Common myeloid progenitor, CD34-positive (primary cell): Measurements from ENCODE around the gene DAGLA.

Source experiments
- CTCF ChIA-PET: fragments of 350-600 bp; sonication (Branson Sonifier 250); formaldehyde crosslinking; loops from one replicate; lab custom pipeline; 2021; ENCODE audit warnings: antibody characterized with exemption; lab: Charles Lee
- POLR2A ChIA-PET: fragments of 350-600 bp; sonication (Branson Sonifier 250); formaldehyde crosslinking; loops from one replicate; lab custom pipeline; 2021; ENCODE audit warnings: antibody characterized with exemption; lab: Charles Lee
- DNase-seq, 3 donors: peaks; one replicate each; pipeline versions ENCODE4 v3.0.0 to v3.0.0-alpha.2; 2013
- H3K27ac ChIP-seq, 2 experiments: 1 replicate in 1 of 2; 2 replicates in 1 of 2; pipeline ENCODE4 v1.7.0; 2013; ENCODE audit warnings: inconsistent platforms in 2 of 2, low read length in 2 of 2, mild to moderate bottlenecking in 2 of 2, low read depth in 1 of 2, moderate library complexity in 1 of 2; ENCODE audit not compliant: severe bottlenecking in 2 of 2, insufficient read depth in 1 of 2, poor library complexity in 1 of 2
- H3K27me3 ChIP-seq, 5 experiments: replicated peaks in 2 of 5; 1 replicate in 3 of 5; 2 replicates in 2 of 5; pipeline versions ENCODE4 v1.6.1 to v1.7.0; 2013; ENCODE audit warnings: low read length in 4 of 5, mild to moderate bottlenecking in 2 of 5, moderate library complexity in 2 of 5, inconsistent platforms in 1 of 5; ENCODE audit not compliant: insufficient read depth in 5 of 5, control insufficient read depth in 4 of 5
- H3K36me3 ChIP-seq, 4 experiments: 1 replicate in 2 of 4; 2 replicates in 2 of 4; pipeline versions ENCODE4 v1.6.1 to v1.7.0; 2013; ENCODE audit warnings: low read length in 3 of 4, control low read depth in 1 of 4, mild to moderate bottlenecking in 1 of 4; ENCODE audit not compliant: control insufficient read depth in 4 of 4, insufficient read depth in 4 of 4
- H3K4me1 ChIP-seq, 4 experiments: 1 replicate in 3 of 4; 2 replicates in 1 of 4; pipeline versions ENCODE4 v1.6.1 to v1.7.1; 2013; ENCODE audit warnings: low read length in 3 of 4, mild to moderate bottlenecking in 3 of 4, control low read depth in 1 of 4, inconsistent platforms in 1 of 4, moderate library complexity in 1 of 4; ENCODE audit not compliant: control insufficient read depth in 4 of 4, insufficient read depth in 4 of 4; ENCODE audit errors: control extremely low read depth in 1 of 4
- H3K4me3 ChIP-seq, 7 experiments: 1 replicate in 4 of 7; 2 replicates in 3 of 7; pipeline versions ENCODE4 v1.5.1 to v1.7.0; 2013; ENCODE audit warnings: mild to moderate bottlenecking in 7 of 7, low read length in 6 of 7, moderate library complexity in 6 of 7, inconsistent platforms in 2 of 7, low read depth in 2 of 7, control low read depth in 1 of 7; ENCODE audit not compliant: insufficient read depth in 4 of 7, control insufficient read depth in 1 of 7; ENCODE audit errors: extremely low read depth in 1 of 7
- H3K9me3 ChIP-seq, 5 experiments: 1 replicate in 4 of 5; 2 replicates in 1 of 5; pipeline versions ENCODE4 v1.6.1 to v1.7.1; 2013; ENCODE audit warnings: low read length in 4 of 5, mild to moderate bottlenecking in 2 of 5, inconsistent platforms in 1 of 5, low read depth in 1 of 5, moderate library complexity in 1 of 5; ENCODE audit not compliant: control insufficient read depth in 4 of 5, insufficient read depth in 2 of 5; ENCODE audit errors: control extremely low read depth in 1 of 5
- WGBS: methylation state at CpG from one replicate; pipeline ENCODE4 v1.1.5; 2013; ENCODE audit not compliant: insufficient coverage; 5-methylcytosine and 5-hydroxymethylcytosine counted together

Gene DAGLA

DNA sequence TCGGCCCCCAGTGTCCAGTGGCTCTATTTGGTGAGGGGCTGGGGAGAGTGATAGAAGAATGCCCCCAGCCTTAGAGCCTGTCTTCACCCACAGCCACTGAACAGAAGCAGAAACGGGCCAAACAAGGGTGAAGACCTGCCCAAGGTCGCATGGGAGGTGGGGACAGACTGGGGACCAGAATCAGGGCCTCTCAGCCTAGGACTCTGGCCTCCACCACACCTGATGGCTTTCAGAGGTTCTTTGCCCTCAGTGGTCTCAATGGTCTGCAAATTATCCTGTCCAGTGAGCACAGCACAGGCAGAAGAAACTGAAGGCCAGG is 67.7 kb downstream of the DAGLA start:
- 50% methylated on average over 1 of the region's 3 CpGs for WGBS
- peaks cover 0 to 16% (median 4%) of the 10 kb centered on the region in 5 experiments for H3K27me3 ChIP-seq

DNA sequence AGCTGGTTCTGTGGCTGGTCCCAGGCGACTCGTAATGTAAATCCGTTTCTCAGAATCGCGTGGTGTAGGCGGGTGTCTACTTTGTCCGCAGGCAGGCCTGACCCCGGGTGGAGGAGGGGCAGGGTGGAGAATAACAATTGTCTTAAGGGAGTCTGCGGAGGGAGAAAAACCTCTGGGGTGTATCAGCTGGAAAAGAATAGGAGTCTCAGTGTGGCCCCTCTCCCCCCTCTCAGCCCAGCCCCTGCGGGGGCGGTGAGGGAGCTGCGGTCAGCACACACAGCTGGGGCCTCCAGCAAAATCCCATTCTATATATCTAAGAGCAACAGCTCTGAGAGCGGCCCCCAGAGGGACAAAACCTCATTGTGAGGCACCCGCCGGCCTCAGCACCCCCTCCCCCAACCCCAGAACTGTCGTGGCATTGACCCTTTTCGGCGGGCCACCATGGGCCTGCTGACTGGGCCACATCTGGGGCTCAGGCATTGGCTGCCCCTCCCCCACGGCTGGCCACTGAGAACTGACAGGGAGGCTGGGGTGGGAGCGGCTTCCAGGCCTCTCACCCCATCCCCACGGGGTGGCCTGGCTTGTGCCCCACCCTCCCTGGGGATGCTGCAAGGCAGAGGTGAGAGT is 69.5 kb downstream of the DAGLA start:
- ChIA-PET POLR2A (no interaction called here), CTCF (interaction anchor here (0.7 to 3.7 kb wide), 16 partner anchors 8 to 361 kb away, joined by 3 to 23 read pairs (median 4); partner anchors contain the start of genes FEN1 and TMEM258)
- H3K36me3 ChIP-seq, result no peaks in the 10 kb centered on the region
- WGBS, result 61% methylated on average over 16 of the region's 21 CpGs
- peaks cover 0 to 27% (median 6%) of the 10 kb centered on the region in 5 experiments for H3K27me3 ChIP-seq
- H3K27ac ChIP-seq, result no peak overlapping the region
- no peak overlapping the region for H3K4me3 ChIP-seq
- H3K9me3 ChIP-seq, result no peaks in the 10 kb centered on the region
- peaks cover 0 to 9% (median 8%) of the 10 kb centered on the region in 4 experiments for H3K4me1 ChIP-seq
- DNase-seq, result no peak

More for the DNA sequence above, 67.7 kb downstream of the DAGLA start:
- Histone ChIP-seq H3K4me1 (peaks cover 0 to 7% (median 7%) of the 10 kb centered on the region in 4 experiments), H3K4me3 (no peak overlapping the region), H3K27ac (no peak overlapping the region), H3K9me3 (no peaks in the 10 kb centered on the region), H3K36me3 (no peaks in the 10 kb centered on the region)
- CTCF ChIA-PET, result interaction anchor here (0.7 to 3.3 kb wide), 13 partner anchors 8 to 162 kb away, joined by 3 to 19 read pairs (median 4); no protein-coding TSS in a partner anchor
- peak in 1 of 3 donors; percentile 5 for DNase-seq
- POLR2A ChIA-PET, result no interaction called here

DNA sequence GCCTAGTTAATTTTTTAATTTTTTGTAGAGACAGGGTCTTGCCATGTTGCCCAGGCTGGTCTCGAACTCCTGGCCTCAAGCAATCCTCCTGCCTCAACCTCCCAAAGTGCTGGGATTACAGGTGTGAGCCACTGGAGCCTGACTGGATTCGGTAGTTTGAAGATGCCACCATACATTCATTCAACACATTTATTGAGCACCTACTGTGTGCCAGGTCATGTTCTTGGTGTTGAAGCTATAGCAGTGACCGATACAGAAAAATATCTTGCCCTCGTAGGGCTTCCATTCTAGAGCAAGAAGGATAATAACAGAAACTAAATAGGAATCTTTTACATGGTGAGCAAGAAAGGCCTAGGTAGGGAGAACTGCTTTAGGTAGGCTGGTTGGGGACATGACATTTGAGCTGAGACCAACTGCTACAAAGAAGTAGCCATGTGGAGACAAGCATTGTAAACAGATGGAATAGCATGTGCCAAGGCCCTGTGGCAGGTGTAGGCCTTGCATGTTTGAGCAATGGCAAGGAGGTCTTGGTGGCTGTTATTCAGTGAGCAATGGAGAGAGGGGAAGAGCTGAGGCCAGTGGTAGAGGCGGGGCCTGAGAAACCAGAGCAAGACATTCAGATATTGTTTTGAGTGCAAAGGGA is 70.6 kb downstream of the DAGLA start:
- ChIA-PET POLR2A (no interaction called here), CTCF (interaction anchor here (1.0 to 3.7 kb wide), 9 partner anchors 11 to 360 kb away, joined by 3 to 23 read pairs (median 4); partner anchors contain the start of genes FEN1 and TMEM258)
- Histone ChIP-seq H3K9me3 (no peaks in the 10 kb centered on the region), H3K4me1 (peaks cover 0 to 13% (median 8%) of the 10 kb centered on the region in 4 experiments), H3K4me3 (no peak overlapping the region), H3K36me3 (no peaks in the 10 kb centered on the region), H3K27ac (no peak overlapping the region), H3K27me3 (peaks cover 0 to 27% (median 6%) of the 10 kb centered on the region in 5 experiments)
- 100% methylated on average over 2 of the region's 5 CpGs for WGBS
- DNase-seq, result no peak

DNA sequence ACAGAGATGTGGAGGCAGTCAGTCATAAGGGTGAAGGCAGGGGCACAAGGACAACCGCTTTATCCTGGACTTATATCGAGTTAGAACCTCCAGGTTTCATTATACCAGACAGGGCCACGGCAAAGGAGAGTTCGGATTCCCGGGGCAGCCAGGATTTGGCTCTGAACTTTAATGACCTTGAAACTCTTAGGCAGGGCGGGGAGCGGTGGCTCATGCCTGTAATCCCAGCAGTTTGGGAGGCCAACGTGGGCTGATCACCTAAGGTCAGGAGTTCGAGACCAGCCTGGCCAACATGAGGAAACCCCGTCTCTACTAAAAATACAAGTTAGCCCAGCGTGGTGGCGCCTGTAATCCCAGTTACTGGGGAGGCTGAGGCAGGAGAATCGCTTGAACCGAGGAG is 71.2 kb downstream of the DAGLA start:
- no peaks in the 10 kb centered on the region for H3K36me3 ChIP-seq
- 93% methylated on average over 14 of the region's 14 CpGs for WGBS
- ChIA-PET CTCF (interaction anchor here (1.0 to 3.7 kb wide), 4 partner anchors 12 to 85 kb away, joined by 3 to 23 read pairs (median 4); no protein-coding TSS in a partner anchor), POLR2A (no interaction called here)
- no peak overlapping the region for H3K4me3 ChIP-seq
- H3K9me3 ChIP-seq, result no peaks in the 10 kb centered on the region
- peaks cover 0 to 27% (median 6%) of the 10 kb centered on the region in 5 experiments for H3K27me3 ChIP-seq
- DNase-seq, result no peak
- no peak overlapping the region for H3K27ac ChIP-seq
- H3K4me1 ChIP-seq, result peaks cover 0 to 19% (median 12%) of the 10 kb centered on the region in 4 experiments

DNA sequence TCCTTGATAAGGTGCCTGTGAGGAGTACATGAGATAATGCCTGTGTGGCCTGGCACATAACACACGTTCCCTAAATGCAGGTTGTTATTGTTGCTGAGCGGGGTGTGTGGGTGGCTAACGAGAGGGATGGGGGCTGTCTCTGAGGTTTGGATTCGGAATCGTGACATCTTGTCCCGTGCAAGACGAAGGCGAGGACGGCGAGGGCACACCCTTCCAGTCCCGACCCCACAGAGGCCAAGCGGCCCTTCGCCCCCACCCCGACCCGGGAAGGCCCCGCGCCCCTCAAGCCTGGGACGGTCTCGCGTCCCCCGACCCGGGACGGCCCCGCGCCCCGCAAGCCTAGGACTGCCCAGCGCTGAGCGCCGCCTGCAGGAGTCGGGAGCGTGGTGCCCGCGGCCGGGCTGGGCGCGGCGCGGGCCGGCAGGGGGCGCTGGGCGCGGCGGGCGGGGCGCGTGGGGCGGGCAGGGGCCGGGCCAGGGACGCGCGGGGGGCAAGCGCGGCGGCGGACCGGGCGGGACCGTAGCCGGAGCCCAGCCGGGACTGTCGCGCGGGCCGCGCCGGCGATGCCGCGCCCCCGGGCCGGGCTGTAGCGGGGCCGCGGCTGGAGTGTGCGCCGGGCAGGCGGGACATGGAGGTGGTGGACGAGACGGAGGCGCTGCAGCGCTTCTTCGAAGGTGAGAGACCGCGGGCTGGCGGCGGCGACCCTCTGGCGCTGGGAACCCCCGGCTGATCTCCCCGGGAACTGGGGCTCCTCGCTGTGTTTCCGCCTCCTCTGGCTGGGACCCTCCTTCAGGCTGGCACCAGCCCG is 72.1 kb downstream of the DAGLA start, which contains the start of gene MYRF:
TSS of gene MYRF (plus strand) at position 520 of the 808 bp plus-strand sequence. CDS start at position 629, 109 bp downstream.
- 4% methylated on average over 75 of the region's 93 CpGs for WGBS
- peak within 1 kb of the TSS in 6 of 7 experiments; percentile 19 to 69 (median 26) for H3K4me3 ChIP-seq
- no peaks in the 10 kb centered on the region for H3K9me3 ChIP-seq
- no peaks in the 10 kb centered on the region for H3K36me3 ChIP-seq
- ChIA-PET CTCF (interaction anchor here (1.0 to 3.7 kb wide), 7 partner anchors 12 to 85 kb away, joined by 3 to 23 read pairs (median 3); no protein-coding TSS in a partner anchor), POLR2A (no interaction called here)
- peaks cover 0 to 27% (median 16%) of the 10 kb centered on the region in 4 experiments for H3K4me1 ChIP-seq
- peak in 2 of 3 donors; percentile 60 to 63 for DNase-seq
- H3K27ac ChIP-seq, result no peak within 1 kb of the TSS
- peaks cover 0 to 27% (median 6%) of the 10 kb centered on the region in 5 experiments for H3K27me3 ChIP-seq

DNA sequence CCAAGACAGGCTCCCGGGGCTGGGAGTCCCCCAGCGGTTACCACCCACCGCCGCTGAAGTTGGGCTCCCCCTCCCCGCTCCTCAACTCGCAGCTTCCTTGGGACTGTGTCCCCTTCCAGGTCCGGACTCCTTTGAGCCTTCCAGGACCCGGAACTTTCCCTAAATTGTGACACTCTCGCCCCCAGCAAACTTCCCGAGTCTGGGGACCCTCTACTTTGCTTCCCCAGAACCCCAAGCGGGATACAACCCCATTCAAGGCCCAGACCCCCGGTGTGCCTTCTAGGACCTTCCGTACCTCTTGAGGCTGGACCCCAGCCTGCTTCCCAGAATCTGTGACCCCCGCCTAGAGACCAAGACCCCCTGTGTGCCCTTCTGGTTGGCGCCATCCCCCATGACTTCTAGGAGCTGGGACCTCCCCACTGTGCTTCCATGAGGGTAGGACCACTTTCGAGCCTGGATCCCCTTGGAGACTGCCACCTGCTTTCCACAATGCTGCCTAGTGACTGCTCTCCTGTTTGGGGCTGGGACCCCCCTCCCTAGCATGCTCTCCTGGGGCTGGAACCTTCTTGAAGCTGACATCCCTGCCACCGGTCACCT is 72.8 kb downstream of the DAGLA start:
- ChIA-PET POLR2A (no interaction called here), CTCF (interaction anchor here (0.6 to 1.5 kb wide), 8 partner anchors 21 to 1238 kb away, joined by 3 to 4 read pairs (median 3); no protein-coding TSS in a partner anchor)
- DNase-seq, result no peak
- Histone ChIP-seq H3K4me1 (peaks cover 0 to 27% (median 16%) of the 10 kb centered on the region in 4 experiments), H3K27me3 (peaks cover 0 to 27% (median 6%) of the 10 kb centered on the region in 5 experiments), H3K9me3 (no peaks in the 10 kb centered on the region), H3K27ac (no peak overlapping the region), H3K4me3 (peak overlapping the region in 6 of 7 experiments; percentile 19 to 69 (median 26)), H3K36me3 (no peaks in the 10 kb centered on the region)
- 59% methylated on average over 14 of the region's 17 CpGs for WGBS
